ENCODE data around the gene TUBB2A.
A peak's percentile ranks its signal among the peaks of the same experiment; 100 is the strongest.

DNA sequence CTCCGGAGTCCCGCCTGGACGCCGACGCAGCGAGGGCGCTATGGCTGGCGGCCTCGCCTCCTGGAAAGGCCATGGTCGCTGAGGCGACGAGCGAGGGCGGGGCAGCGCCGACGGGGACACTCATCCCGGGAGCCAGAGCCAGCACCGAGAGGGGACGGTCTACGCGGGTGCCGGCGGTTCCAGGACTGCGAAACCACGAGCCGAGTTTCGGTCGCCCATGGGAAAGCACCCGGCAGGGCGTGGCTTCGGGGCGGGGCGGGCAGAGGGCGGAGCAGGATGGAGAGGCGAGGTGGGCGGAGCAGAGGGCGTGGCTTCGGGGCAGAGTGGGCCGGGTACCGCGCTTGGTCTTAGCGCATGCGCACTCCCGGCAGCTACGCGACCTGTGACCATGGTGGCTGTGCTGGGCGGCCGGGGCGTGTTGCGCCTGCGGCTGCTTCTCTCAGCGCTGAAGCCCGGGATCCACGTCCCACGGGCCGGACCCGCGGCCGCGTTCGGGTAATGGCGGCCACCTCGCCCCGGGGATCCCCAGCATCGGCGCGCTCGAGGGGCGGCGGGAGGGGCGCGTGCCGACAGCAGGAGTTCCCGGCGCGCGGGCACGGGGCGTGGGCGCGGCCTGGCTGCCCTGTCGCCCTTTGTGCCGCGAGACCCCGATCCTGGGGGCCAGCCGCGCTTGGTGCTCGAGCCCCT is 38.8 kb downstream of the TUBB2A start, which contains the start of gene BPHL:
- TF ChIP-seq, protein P1, sequence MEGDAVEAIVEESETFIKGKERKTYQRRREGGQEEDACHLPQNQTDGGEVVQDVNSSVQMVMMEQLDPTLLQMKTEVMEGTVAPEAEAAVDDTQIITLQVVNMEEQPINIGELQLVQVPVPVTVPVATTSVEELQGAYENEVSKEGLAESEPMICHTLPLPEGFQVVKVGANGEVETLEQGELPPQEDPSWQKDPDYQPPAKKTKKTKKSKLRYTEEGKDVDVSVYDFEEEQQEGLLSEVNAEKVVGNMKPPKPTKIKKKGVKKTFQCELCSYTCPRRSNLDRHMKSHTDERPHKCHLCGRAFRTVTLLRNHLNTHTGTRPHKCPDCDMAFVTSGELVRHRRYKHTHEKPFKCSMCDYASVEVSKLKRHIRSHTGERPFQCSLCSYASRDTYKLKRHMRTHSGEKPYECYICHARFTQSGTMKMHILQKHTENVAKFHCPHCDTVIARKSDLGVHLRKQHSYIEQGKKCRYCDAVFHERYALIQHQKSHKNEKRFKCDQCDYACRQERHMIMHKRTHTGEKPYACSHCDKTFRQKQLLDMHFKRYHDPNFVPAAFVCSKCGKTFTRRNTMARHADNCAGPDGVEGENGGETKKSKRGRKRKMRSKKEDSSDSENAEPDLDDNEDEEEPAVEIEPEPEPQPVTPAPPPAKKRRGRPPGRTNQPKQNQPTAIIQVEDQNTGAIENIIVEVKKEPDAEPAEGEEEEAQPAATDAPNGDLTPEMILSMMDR (IDR thresholded peaks at IDR 0.05; ENCODE audit: insufficient read depth, low read length, poor library complexity, severe bottlenecking): peak; percentile 10
- TF ChIP-seq EZH2phosphoT487 (conservative IDR thresholded peaks at IDR 0.05; ENCODE audit: low read length): no peak

Measured in SU-DHL-6 (cell line).